ENCODE results near the gene SH3PXD2A.
"Not testable (repeated sequence)": the region's sequence is repeated elsewhere in the genome, so short reads cannot be mapped to it uniquely, and the experiment has no call there.

Gene SH3PXD2A

DNA sequence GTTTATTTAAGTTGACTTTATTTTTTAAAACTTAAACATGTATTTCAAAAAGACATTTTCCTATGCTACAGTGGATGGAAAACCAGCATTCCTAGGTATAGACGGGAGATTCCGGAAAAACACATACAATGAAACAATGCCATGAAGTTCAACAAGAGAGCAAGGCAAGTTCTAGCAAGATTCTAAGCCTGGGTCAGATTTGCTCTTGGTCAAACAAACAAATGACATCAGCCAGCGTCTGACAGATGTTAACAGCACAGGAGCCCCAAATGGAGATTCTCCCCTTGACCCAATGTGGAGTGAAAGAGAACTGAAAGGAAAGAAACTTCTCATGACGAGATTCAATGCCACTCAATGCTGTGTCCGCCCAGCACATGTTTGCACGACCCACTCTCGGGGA is 212.0 kb downstream of the SH3PXD2A start:
- no peak for DNase-seq (ENCODE audit: low read depth)

DNA sequence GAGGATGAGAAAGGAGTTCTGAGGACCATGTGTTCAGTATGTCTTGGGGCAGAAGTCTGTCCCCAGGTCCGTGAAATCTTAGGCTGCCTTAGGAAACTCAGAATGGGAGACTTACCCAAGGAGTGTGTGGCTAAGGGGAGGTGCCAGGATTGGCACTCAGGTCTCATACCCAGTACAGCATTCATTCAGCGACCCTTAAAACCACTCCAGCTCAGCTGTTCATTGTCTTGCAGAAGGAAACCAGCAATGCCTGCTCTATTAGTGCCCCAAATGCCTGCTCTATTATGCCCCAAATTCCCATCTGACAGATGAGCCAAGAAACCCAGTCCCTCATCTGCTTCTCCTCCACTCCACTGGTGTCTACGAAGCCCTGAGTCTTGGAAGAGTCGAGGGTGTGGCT is 214.1 kb downstream of the SH3PXD2A start:
- DNase-seq (ENCODE audit: low read depth), result no peak

DNA sequence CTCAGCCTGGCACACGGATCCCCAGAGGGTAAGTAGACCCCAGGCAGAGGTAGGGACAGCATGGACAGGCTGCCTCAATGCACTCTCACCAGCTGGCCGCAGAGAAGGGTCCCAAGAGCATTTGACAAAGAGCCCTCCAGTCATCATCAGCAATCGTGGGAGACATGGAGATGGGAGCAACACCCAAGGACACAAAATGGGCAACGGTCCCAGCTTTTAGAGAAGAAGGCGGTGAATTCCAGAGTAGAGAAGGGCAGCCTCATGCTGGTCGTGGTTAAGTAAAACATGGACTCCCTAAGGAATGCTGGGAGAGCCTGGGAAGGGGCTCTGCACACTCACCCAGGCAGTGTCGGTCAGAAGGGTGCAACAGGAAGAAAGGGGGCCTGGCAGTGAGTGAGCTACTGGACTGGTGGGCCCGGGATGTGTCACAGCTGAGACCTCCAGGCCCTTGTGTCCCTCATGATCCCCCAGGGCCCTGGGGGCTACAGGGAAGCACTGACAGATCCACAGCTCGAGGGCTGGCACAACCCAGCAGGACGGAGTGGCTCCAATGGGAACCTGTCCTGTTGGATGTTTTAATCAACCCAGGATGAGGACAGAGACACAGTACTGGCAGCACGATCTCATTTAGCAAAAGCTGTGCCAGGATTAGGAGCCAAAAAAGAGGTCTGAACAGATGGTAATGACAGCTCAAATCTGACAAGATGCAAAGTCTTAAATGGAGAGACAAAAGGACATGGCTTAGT is 214.8 kb downstream of the SH3PXD2A start:
- DNase-seq (ENCODE audit: low read depth), result no peak

DNA sequence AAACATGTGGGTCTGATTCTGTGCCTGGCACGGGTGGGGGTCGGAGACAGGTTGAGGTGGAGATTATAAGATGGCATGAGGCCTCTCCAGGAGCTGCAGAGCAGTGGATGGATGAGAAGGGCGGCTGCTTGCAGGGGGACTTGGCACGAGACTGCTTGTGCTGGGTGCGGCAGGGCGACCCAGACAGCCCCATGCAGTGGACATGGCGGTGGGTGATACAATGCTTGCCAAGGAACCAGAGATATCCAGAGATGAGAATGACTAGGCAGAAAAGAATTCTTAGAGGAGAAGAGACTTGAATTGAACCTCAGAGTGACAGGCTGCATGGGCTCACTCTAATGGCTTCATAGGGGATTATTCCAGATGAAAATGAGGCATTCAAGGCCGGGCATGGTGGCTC is 216.4 kb downstream of the SH3PXD2A start:
- no peak for DNase-seq (ENCODE audit: low read depth)

DNA sequence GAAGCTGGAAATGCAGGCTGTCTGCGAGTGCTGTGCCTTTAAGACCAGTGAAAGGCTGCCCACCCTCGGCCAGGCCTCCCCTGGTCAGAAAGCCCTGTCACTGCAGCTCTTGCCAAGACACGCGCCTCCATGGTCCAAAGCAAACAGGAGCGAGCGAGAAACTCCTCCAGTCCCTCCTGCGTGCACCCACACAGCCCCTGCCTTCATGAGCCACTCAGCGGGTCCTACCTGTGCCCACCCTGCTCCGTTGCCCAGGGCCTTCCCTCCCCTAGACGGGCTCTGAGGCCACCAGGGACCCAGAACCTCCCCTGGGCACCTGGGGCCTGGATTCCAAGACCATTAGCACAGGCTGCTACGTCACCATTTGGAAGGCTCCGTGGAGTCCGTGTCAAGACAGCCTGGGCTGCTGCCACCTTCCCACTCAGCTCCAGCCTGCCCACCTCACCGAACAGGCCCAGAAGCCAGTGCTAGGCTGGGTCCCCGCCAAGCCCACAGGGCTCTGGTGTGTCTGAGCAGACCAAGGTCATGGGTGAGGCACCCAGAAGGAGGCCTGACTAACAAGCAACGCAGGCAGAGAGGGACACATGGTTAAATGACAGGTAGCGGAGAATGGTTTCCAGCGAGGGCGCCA is 217.3 kb downstream of the SH3PXD2A start:
- no peak for DNase-seq (ENCODE audit: low read depth)

DNA sequence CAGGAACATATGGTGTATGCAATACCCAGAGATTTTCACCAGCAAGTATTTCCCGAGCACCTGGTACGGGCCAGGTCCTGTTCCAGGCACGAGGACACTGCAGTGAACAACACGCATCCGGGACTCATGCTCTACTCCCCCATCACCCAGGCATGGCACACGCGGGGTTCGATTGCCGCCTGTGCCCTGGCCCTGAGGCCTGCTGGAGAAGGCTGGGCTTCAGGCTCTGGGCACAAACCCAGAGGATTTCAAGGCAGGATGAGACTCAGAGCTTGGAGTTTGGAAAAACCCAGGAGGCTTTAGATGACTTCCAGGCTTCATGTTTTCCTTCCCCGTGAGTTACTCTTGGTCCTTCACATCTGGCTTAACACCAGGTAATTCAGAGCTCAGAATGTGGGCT is 218.4 kb downstream of the SH3PXD2A start:
- DNase-seq (ENCODE audit: low read depth), result no peak

DNA sequence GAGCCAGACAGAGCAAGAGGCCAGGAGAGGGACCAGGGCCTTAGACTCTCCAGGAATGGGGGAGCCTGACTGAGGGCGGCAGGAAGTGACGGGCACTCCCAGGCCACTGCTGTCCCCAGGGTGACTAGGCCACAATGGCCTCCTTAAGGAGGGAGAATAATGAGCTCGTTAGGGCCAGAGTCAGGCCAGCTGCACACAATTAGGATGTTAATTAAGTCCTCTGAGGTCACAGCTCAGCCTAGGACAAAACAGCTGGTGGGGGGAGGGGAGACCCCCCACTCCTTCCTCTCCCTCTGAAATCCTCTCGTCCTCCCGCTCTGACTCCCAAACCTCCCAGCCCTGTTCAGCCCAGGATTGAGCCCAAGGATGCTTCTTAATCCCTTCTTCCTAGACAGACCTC is 218.9 kb downstream of the SH3PXD2A start:
- no peak for DNase-seq (ENCODE audit: low read depth)

DNA sequence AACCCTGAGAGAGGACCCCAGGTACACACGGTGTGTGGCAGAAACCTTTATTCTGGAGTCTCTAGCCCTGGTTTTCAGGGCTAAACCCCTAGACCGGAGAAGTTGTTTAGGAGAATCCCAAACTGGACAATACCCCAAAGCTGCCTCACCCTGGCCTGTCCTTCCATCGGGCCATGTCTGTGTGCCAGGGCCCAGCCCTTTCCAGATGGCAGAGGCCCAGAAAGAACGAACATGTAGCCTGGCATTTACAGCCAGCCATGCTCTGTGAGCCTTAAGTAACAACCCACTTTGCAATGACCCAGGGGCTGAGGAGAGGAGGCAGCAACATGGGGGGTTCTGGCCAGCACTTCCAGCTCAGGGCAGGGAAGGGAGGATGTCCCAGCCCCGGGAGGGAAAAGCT is 219.8 kb downstream of the SH3PXD2A start:
- DNase-seq (ENCODE audit: low read depth), result no peak

DNA sequence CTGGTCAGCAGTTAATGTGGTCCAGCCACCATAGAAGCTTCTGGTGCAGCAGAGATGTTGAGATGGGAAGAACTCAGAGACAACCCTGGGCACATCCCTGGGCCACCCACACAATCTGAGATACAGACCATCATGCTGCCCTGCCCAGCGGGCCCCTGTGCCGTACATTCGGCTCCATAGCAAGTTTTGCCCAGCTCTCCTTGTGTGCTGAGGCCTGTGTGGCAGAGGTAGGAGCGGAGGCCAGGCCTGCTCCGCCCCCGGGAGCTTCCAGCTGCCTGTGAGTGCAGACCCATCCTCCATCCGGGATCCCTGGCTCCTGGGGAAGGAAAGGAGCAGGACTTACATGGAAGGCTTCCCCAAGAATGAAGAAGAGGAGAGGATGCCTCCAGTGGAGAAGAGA is 221.5 kb downstream of the SH3PXD2A start:
- DNase-seq (ENCODE audit: low read depth), result no peak

DNA sequence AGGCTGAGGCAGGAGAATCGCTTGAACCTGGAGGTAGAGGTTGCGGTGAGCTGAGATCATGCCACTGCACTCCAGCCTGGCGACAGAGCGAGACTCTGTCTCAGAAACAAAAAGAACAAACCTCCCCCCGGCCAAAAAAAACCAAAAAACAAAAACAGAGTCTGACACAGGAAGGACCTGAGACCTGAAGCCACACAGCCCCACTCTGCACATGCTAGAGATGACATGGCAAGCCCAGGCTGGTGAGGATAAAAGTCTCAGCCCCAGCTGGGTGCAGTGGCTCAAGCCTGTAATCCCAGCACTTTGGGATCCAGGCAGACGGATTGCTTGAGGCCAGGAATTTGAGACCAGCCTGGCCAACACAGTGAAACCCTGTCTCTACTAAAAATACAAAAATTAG is 222.5 kb downstream of the SH3PXD2A start:
- not testable (repeated sequence) for DNase-seq (ENCODE audit: low read depth)

DNA sequence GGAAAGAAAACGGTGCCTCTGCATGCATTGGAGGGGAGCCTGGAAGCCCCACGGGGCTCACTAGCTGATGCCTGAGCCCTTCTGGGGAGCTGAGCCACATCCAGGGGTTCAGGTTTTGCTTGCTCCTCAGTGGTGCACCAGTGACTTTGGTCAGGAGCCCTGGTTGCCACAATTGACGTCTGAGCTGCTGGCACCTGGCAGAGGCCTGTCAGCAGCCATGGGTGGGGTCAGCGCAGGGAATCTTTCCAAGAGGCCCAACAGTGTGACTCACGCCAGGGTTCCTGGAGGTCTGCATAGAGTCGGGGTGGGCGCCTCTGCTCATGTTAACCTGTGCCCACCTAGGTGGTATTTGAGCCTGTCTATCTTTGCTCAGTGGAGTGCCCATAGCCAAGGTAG is 223.1 kb downstream of the SH3PXD2A start:
- no peak for DNase-seq (ENCODE audit: low read depth)

DNA sequence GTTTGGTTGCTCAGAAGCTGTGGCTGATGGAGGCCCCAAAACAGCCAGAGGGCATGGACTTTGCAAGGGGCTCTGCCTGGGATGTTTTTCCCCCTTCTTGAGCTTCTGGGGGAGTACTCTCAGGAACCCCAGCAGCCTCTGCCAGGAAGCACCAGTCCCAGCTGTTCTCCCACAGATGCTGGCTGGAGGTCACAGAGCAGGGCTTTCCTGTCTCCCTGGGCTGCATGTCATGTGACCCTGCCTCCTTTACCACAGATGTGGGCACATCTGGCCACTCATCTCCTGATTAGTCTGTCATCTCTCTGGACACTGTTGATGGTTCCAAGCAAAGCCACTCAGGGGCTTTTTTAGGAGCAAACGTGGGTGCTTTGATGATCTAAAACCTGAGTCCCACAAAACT is 225.2 kb downstream of the SH3PXD2A start:
- DNase-seq (ENCODE audit: low read depth), result no peak

DNA sequence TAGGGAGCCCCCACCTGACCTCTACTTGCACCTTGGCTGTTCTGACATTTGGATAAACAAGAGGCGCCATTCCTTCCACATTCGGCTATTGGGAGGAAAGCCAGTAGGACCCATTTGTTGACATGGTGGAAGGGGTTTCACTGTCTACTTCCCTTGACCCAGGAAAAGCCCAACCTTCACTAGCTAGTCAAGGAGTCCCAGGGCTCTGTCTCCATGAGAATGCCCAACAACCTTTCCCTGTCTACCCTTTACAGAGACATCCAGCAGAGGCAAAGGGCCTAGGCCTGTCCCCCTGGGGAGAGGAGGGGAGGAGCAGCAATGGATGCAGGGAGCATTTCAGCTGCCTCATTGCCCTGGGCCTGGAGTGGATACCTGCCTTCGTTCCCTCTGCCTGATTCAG is 225.8 kb downstream of the SH3PXD2A start:
- no peak for DNase-seq (ENCODE audit: low read depth)

DNA sequence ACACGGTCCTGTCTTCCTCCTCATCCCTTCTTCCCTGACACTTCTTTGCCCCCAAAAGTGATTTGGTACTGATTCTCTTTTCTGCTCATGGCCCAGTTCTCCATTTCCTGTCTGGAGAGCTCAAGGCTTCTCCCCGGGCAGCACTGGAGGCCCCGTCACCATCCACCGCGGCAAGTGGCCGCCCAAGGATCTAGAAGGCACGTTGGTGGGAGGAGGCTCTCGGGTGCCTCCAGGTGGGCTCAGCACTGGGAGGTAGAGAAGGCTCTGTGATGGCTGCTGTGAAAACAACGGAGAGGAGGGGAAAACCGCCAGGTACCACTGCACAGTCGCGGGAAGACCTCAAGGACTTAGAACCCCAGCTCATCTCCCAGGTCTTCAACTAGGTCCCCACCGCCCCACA is 227.5 kb downstream of the SH3PXD2A start:
- no peak for DNase-seq (ENCODE audit: low read depth)

DNA sequence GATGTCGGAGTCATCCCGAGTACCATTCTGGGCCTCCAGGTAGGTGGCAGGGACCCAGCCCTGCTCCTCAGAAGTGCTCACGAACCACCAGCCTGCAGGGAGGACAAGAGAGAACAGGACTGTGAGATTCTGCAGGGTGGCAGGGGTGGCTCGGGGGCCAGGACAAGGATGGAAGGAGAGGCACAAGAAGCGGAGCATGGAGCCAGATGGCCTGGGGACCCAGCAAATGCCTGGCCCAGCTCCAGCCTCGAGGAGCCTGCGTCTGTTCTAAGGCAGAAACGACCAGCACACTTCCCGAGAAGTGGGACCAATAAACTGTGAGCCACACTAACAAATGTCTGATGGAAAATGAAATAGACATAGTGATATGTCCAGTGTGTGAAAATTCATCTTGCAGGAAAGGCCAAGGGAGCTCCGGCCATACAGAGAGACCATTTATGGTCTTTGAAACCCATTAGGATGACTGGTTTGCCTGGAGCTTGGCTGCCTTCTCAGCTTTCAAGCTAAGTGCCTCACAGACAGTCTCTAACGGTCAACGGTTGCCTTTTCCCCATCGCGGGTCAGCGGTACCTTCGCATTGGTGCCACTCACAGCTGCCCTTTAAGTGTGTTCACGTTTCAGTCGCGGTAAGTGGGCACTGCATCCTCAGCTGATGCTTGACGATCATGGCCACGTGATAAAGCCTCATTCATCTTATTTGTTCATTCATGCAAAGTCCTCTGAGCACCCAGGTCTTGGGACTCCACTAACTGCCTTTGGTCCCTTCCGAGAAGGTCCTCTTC is 228.1 kb downstream of the SH3PXD2A start:
- DNase-seq (ENCODE audit: low read depth), result no peak

DNA sequence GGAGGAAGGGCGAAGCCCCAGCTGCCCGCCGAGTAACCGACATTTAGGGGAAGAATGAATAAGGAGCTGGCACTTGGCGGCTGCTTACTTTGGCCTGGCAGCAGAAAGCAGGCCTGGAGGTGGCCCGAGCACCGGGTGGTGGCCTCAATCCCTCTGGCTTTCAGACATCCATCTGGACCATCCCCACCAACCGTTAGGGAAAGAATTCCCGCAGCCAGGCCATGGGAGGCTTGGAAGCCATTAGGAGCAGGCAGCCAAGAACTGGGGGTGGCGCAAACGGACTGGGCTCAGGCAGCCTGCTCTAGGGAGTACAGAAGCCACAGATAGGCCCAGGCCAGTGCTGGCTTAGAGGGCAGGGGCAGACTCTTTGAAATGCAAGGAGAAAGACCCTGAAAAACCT is 229.2 kb downstream of the SH3PXD2A start:
- DNase-seq (ENCODE audit: low read depth), result no peak

DNA sequence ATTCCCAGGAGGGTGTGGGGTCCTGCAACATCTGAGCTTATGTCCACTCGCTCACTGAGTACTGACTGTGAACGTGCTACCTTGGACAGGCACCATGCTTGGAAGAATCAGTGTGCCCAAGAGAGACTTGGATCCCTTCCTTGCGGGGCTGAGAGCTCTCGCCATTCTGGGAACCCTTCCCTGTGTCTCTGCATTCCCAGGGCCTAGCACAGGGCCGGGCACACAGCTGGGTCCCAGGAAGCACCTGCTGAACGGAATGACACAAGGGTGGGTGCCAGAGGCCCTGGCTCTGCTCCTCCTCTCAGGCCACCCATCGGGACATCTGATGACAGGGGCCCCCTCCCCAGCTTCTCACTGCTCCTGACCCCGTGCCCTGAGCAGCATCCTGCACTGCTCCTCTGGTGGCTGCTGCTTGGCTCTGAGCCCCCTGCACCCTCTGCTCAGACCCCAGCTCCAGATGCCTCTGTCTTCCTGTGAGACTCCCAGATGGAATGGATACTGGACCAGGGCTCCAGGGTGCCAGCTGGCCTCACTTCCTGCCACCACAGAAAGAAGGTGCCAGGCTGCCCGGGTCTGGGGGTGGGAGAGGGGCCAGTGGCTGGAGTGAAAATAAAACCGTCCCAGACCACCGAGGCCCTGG is 232.3 kb downstream of the SH3PXD2A start:
- no peak for DNase-seq (ENCODE audit: low read depth)

DNA sequence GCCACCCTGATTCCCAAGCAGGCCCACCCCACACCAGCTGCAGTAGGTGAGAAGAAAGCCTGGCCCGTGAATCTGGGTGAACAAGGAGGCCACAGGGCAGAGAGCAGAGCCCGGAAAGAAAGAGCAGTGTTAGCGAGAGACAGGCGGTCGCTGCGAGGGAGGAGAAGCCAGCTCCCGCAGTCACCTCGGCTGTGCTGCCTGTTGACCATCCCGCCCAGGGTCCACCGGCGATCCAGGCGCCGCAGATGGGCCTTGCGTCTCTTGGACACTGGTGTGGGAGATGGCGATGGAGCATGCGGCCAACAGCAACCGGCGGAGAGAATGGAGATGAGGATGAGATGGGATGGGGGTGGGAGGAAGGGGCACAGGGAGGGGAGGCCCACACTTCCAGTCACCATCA is 233.1 kb downstream of the SH3PXD2A start:
- DNase-seq (ENCODE audit: low read depth), result no peak

DNA sequence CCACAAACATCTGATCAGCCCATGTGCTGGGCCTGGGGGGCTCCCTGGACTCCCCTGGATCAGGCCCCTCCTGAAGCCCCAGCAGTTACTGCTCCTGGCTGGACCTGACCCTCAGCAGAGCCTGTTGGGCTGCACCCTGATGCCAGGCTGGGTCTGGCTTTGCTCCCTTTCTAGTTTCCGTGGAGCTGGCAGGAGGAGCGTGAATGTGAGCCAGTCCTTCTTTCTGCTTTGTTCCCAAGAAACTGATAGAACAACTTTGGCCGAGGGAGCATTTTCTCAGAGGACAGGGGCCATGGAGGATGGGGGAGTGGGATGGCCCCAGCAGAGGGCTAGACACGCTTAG is 233.6 kb downstream of the SH3PXD2A start:
- DNase-seq (ENCODE audit: low read depth), result no peak

DNA sequence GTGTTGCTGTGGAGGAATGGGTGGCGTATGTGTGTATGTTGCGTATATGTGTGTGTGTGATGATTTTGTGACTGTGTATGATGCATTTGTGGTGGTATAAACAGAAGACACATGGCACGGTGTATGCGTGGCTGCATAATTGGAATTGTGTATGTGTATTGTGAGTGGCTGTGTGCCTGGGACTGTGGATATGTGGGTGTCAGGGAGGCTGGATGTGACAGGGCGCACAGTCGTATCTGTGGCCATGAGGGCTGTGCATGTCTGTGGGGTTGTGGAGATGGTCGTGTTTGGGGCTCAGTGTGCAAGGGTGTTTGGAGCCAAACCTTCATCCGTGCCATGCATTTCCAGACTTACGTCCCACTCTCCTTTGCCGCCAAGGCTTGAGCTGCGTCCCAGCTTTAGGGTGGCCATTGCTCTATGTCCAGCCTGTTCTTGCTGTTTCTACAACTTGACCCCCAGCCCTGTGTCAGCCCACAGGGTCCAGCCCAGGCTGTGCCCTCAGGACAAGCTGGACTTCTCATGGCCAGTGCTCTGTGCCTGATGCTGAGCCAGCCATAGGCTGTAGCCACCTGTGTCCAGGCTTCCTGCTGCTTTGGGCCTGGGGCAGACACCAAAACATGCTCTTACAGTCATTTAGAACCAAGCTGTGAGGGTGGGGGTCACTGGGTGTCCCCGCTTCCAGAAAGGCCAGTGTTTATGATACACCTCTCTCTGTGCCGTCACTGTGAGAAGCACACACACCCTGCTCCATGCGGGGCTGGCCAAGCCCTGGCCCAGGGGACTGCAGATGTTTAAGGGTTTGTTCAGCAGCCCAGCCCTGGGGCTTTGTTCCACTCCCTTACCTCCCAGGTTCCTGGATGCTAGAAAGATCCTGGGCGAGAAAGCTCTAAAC is 234.2 kb downstream of the SH3PXD2A start:
- no peak for DNase-seq (ENCODE audit: low read depth)

DNA sequence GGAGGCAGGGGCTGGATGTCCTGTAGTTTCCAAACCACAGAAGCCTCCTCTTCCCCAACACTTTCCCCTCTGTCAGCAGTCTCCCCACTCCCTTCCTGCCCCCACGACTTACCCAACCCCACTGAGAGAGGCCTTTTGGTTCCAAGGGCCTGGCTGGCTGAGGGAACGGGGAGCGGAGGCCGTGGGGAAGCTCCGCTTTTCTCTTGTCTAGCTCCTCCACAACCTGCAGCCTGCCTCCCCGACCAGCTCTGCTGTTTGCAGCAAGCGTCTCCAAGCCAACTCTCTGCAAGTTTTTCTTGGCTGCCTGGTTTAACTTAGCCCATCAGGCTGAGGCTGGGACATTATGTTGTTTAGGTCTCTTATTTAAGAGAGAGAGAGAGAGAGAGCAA is 235.0 kb downstream of the SH3PXD2A start:
- DNase-seq (ENCODE audit: low read depth), result no peak

Measured in activated T-cell treated with anti-CD3 and anti-CD28 coated beads for 24 hours (primary cell).